HepG2 (cell line): ENCODE results near the gene MAGI1. TPM values are rescaled to one million over a fixed set of nuclear protein-coding genes. Genes with fewer than 3 reads are reported as not detected.

Source experiments
- AGO2 ChIP-seq: fragments of 200-400 bp; formaldehyde crosslinking; optimal IDR thresholded peaks from 2 replicates; pipeline ENCODE3; 2017; ENCODE audit warnings: mild to moderate bottlenecking, low read depth, low read length, moderate library complexity
- ARNTL ChIP-seq: sonication (generic); formaldehyde crosslinking; IDR thresholded peaks from 2 replicates; pipeline ENCODE4 v1.4.0; 2020; ENCODE audit warnings: mild to moderate bottlenecking, missing genetic modification reagents
- ELF3 ChIP-seq: IDR thresholded peaks from 2 replicates; pipeline ENCODE4 v1.6.1; 2016; ENCODE audit warnings: missing genetic modification reagents, missing compliant biosample characterization
- ESRRA ChIP-seq: sonication (generic); formaldehyde crosslinking; IDR thresholded peaks from 2 replicates; pipeline ENCODE4 v1.5.1; 2020; ENCODE audit warnings: mild to moderate bottlenecking, low read depth, missing genetic modification reagents
- FOXC1 ChIP-seq: sonication (generic); formaldehyde crosslinking; IDR thresholded peaks from 2 replicates; pipeline ENCODE4 v1.8.0; 2022; ENCODE audit warnings: mild to moderate bottlenecking, missing genetic modification reagents, borderline replicate concordance
- HIVEP1 ChIP-seq: sonication (generic); formaldehyde crosslinking; IDR thresholded peaks from 2 replicates; pipeline ENCODE4 v1.4.0; 2020; ENCODE audit warnings: mild to moderate bottlenecking, missing genetic modification reagents
- LCORL ChIP-seq, 2 experiments: fragments of 450-650 bp in 1 of 2; sonication (generic) in 1 of 2; formaldehyde crosslinking in 1 of 2; IDR thresholded peaks; 2 replicates each; pipeline versions ENCODE4 v1.5.0 to v1.6.1; 2017 to 2020; ENCODE audit warnings: antibody characterized with exemption in 1 of 2, missing genetic modification reagents in 1 of 2
- RBFOX2 ChIP-seq: fragments of 200-400 bp; formaldehyde crosslinking; IDR thresholded peaks from 2 replicates; pipeline ENCODE4 v1.6.1; 2017; ENCODE audit warnings: low read depth, mild to moderate bottlenecking, low read length
- RBM22 ChIP-seq: fragments of 200-400 bp; formaldehyde crosslinking; optimal IDR thresholded peaks from 2 replicates; pipeline ENCODE3; 2017; ENCODE audit warnings: mild to moderate bottlenecking, low read length, moderate library complexity
- SAFB2 ChIP-seq: sonication (generic); formaldehyde crosslinking; IDR thresholded peaks from 2 replicates; pipeline ENCODE4 v1.5.1; 2020; ENCODE audit warnings: missing genetic modification reagents, low read depth, mild to moderate bottlenecking, borderline replicate concordance
- SRSF1 ChIP-seq: fragments of 200-400 bp; formaldehyde crosslinking; optimal IDR thresholded peaks from 2 replicates; pipeline ENCODE3; 2017; ENCODE audit warnings: mild to moderate bottlenecking, low read depth, low read length, moderate library complexity
- THAP11 ChIP-seq: IDR thresholded peaks from 2 replicates; pipeline ENCODE4 v1.6.1; 2016; ENCODE audit warnings: missing biosample characterization, missing genetic modification reagents
- TOPORS ChIP-seq: sonication (generic); formaldehyde crosslinking; IDR thresholded peaks from 2 replicates; pipeline ENCODE4 v1.8.0; 2023; ENCODE audit warnings: mild to moderate bottlenecking, missing genetic modification reagents
- ZNF589 ChIP-seq: sonication (generic); formaldehyde crosslinking; conservative IDR thresholded peaks from 2 replicates; pipeline ENCODE4 v1.8.0; 2022; ENCODE audit warnings: mild to moderate bottlenecking, moderate library complexity, missing genetic modification reagents
- ZNF850 ChIP-seq: sonication (generic); formaldehyde crosslinking; conservative IDR thresholded peaks from 2 replicates; pipeline ENCODE4 v1.9.0; 2021; ENCODE audit warnings: mild to moderate bottlenecking, missing genetic modification reagents
- polyA plus RNA-seq, 8 experiments: library from polyadenylated mRNA; depleted of rRNA in 3 of 8; stranded (reverse) in 7 of 8; unstranded in 1 of 8; fragments of >200 nt; fragmentation: Illumina TruSeq in 4 of 8; extraction: Trizol in 4 of 8; gene quantifications; 2 replicates each; pipeline versions ENCODE4 v1.2.1 to v1.2.3, GENCODE V29; 2011 to 2016; ENCODE audit warnings: low read depth in 4 of 8, missing spikeins in 1 of 8, mixed read lengths in 1 of 8; ENCODE audit not compliant: insufficient read depth in 1 of 8
- total RNA-seq, 5 experiments: library from RNA; depleted of rRNA; stranded (reverse); fragments of >200 nt; fragmentation: Illumina TruSeq; extraction: Trizol; gene quantifications; 2 replicates each; pipeline ENCODE4 v1.2.3, GENCODE V29; 2016; ENCODE audit warnings: low read depth in 1 of 5
- TF ChIP-seq, protein P1 (sequence below): sonication (generic); formaldehyde crosslinking; IDR thresholded peaks from 2 replicates; pipeline ENCODE4 v1.8.0; 2022; ENCODE audit warnings: mild to moderate bottlenecking, missing genetic modification reagents, borderline replicate concordance
- TF ChIP-seq, protein P2 (sequence below): sonication (generic); formaldehyde crosslinking; IDR thresholded peaks from 2 replicates; pipeline ENCODE4 v1.8.0; 2022; ENCODE audit warnings: mild to moderate bottlenecking, missing genetic modification reagents, moderate library complexity
- TF ChIP-seq, protein P3 (sequence below): sonication (generic); formaldehyde crosslinking; IDR thresholded peaks from 2 replicates; pipeline ENCODE4 v1.8.1; 2023; ENCODE audit warnings: mild to moderate bottlenecking, missing genetic modification reagents
- TF ChIP-seq, protein P4 (sequence below): sonication (generic); formaldehyde crosslinking; IDR thresholded peaks from 2 replicates; pipeline ENCODE4 v1.8.1; 2023; ENCODE audit warnings: missing genetic modification reagents, mild to moderate bottlenecking, borderline replicate concordance
- TF ChIP-seq, protein P5 (sequence below): sonication (generic); formaldehyde crosslinking; IDR thresholded peaks from 2 replicates; pipeline ENCODE4 v1.4.0; 2020; ENCODE audit warnings: missing genetic modification reagents, borderline replicate concordance

The MAGI1 gene
- total and polyA plus RNA-seq, 2 of the 13 experiments (the other 11 are each of a cell fraction or from before 2014, with no cell fraction given): 22.2 to 26.0 TPM

DNA sequence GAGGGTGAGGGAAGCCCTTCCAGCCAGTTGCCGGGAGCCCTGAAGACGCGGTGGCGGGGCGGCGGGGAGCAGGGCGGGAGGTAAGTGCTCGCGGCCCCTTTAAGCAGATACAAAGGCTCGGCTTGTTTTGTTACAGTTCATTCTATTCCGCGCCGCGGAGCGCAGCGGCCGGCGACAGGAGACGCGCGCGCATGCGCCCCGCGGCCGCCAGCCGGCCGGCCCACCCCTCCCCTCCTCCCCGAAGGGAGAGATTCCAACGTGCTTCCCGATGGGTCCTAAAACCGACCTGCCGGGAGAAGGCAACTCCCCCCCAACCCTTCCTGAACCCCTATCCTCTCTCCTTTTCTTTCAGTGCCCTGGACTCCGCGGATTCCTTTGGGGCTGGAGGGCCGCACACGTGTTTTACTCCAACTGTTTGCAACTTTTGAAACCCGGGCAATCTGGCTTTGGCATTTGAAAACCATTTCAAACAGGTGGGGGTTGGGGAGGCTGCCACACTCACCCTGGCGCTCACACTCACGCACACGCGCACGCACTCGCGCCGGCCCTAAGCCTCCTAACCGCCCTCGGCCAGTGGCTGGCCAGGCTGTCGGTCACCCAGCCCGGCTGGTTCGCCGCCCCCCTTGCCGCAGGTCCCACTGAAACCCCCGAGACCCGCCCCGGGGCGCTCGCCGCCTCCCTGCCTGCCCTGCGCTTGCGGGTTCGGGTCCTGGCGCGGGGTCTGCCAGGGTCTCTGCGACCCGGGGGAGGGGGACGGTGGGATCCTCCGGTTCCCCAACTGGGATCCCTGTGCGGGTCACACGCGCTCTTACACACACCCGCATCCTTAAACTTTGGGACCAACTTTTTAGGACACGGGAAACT, at the start of gene MAGI1 (continued):
- TF ChIP-seq AGO2: no peak
- TF ChIP-seq, protein P1, sequence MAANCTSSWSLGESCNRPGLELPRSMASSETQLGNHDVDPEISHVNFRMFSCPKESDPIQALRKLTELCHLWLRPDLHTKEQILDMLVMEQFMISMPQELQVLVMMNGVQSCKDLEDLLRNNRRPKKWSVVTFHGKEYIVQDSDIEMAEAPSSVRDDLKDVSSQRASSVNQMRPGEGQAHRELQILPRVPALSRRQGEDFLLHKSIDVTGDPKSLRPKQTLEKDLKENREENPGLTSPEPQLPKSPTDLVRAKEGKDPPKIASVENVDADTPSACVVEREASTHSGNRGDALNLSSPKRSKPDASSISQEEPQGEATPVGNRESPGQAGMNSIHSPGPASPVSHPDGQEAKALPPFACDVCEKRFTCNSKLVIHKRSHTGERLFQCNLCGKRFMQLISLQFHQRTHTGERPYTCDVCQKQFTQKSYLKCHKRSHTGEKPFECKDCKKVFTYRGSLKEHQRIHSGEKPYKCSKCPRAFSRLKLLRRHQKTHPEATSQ: no peak
- TF ChIP-seq ARNTL (CRISPR knock-in tag): peak; percentile 75; the same call in 1 of the 2 replicates
- TF ChIP-seq ZNF850: no peak
- TF ChIP-seq, protein P2, sequence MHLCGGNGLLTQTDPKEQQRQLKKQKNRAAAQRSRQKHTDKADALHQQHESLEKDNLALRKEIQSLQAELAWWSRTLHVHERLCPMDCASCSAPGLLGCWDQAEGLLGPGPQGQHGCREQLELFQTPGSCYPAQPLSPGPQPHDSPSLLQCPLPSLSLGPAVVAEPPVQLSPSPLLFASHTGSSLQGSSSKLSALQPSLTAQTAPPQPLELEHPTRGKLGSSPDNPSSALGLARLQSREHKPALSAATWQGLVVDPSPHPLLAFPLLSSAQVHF (CRISPR knock-in tag): 0 out of 2 replicates have a peak, but pooled peaks have one; percentile 21
- TF ChIP-seq, protein P3, sequence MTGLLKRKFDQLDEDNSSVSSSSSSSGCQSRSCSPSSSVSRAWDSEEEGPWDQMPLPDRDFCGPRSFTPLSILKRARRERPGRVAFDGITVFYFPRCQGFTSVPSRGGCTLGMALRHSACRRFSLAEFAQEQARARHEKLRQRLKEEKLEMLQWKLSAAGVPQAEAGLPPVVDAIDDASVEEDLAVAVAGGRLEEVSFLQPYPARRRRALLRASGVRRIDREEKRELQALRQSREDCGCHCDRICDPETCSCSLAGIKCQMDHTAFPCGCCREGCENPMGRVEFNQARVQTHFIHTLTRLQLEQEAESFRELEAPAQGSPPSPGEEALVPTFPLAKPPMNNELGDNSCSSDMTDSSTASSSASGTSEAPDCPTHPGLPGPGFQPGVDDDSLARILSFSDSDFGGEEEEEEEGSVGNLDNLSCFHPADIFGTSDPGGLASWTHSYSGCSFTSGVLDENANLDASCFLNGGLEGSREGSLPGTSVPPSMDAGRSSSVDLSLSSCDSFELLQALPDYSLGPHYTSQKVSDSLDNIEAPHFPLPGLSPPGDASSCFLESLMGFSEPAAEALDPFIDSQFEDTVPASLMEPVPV (CRISPR knock-in tag): peak; percentile 60; the same call in 1 of the 2 replicates
- peak; percentile 70 for TF ChIP-seq RBFOX2
- no peak for TF ChIP-seq ESRRA
- TF ChIP-seq SRSF1: peak; percentile 62
- TF ChIP-seq SAFB2 (CRISPR knock-in tag): 0 out of 2 replicates have a peak, but pooled peaks have one; percentile 50
- no peak for TF ChIP-seq LCORL (IDR thresholded peaks at IDR 0.05)
- TF ChIP-seq LCORL (CRISPR knock-in tag; IDR thresholded peaks at IDR 0.05): peak; percentile 15; the same call in 1 of the 2 replicates
- TF ChIP-seq ELF3 (CRISPR knock-in tag): peak; percentile 13; the same call in 1 of the 2 replicates
- TF ChIP-seq, protein P4, sequence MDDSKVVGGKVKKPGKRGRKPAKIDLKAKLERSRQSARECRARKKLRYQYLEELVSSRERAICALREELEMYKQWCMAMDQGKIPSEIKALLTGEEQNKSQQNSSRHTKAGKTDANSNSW (CRISPR knock-in tag): no peak
- TF ChIP-seq FOXC1 (CRISPR knock-in tag): peak; percentile 26
- TF ChIP-seq TOPORS (CRISPR knock-in tag): 0 out of 2 replicates have a peak, but pooled peaks have one; percentile 48
- no peak for TF ChIP-seq ZNF589 (CRISPR knock-in tag)
- TF ChIP-seq THAP11 (CRISPR knock-in tag): peak; percentile 57; the same call in 1 of the 2 replicates
- TF ChIP-seq, protein P5, sequence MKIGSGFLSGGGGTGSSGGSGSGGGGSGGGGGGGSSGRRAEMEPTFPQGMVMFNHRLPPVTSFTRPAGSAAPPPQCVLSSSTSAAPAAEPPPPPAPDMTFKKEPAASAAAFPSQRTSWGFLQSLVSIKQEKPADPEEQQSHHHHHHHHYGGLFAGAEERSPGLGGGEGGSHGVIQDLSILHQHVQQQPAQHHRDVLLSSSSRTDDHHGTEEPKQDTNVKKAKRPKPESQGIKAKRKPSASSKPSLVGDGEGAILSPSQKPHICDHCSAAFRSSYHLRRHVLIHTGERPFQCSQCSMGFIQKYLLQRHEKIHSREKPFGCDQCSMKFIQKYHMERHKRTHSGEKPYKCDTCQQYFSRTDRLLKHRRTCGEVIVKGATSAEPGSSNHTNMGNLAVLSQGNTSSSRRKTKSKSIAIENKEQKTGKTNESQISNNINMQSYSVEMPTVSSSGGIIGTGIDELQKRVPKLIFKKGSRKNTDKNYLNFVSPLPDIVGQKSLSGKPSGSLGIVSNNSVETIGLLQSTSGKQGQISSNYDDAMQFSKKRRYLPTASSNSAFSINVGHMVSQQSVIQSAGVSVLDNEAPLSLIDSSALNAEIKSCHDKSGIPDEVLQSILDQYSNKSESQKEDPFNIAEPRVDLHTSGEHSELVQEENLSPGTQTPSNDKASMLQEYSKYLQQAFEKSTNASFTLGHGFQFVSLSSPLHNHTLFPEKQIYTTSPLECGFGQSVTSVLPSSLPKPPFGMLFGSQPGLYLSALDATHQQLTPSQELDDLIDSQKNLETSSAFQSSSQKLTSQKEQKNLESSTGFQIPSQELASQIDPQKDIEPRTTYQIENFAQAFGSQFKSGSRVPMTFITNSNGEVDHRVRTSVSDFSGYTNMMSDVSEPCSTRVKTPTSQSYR (CRISPR knock-in tag): 0 out of 2 replicates have a peak, but pooled peaks have one; percentile 63
- TF ChIP-seq HIVEP1 (CRISPR knock-in tag): peak; percentile 48; the same call in 1 of the 2 replicates
- TF ChIP-seq RBM22: peak; percentile 34
